HL-60 (cell line): Measurements from ENCODE around the gene MAPT.

Experiments used
- CTCF ChIP-seq: IDR thresholded peaks from one replicate; pipeline ENCODE4 v1.5.1; 2011; ENCODE audit warnings: low read length, control low read depth, inconsistent platforms; ENCODE audit not compliant: insufficient read depth
- GABPA ChIP-seq: IDR thresholded peaks from 2 replicates; pipeline ENCODE4 v1.6.1; 2012; ENCODE audit warnings: low read depth

GRCh38 chr17:45908460-45908859 is 14.1 kb downstream of the MAPT start:
- TF ChIP-seq CTCF (no peak), GABPA (no peak)
